Measurements from ENCODE around the gene RALGPS2.
"Not testable (repeated sequence)": the region's sequence is repeated elsewhere in the genome, so short reads cannot be mapped to it uniquely, and the experiment has no call there.

RALGPS2 gene

GRCh38 chr1:178784131-178784536, 59.1 kb downstream of the RALGPS2 start:
- no peak for DNase-seq

- no peak for DNase-seq
These were observed 67.3 kb downstream of the RALGPS2 start for GRCh38 chr1:178792394-178792793.

GRCh38 chr1:178796013-178796412, 71.0 kb downstream of the RALGPS2 start:
- no peak for DNase-seq

GRCh38 chr1:178797590-178797989, 72.5 kb downstream of the RALGPS2 start:
- no peak for DNase-seq

GRCh38 chr1:178798232-178798861, 73.3 kb downstream of the RALGPS2 start:
- no peak for DNase-seq

GRCh38 chr1:178802873-178803272, 77.8 kb downstream of the RALGPS2 start:
- DNase-seq = no peak

GRCh38 chr1:178806665-178807300, 81.7 kb downstream of the RALGPS2 start:
- no peak for DNase-seq

GRCh38 chr1:178808529-178808928, 83.5 kb downstream of the RALGPS2 start:
- no peak for DNase-seq

- DNase-seq = no peak
These were observed 85.5 kb downstream of the RALGPS2 start for GRCh38 chr1:178810585-178810984.

GRCh38 chr1:178818416-178818815, 93.4 kb downstream of the RALGPS2 start:
- no peak for DNase-seq

GRCh38 chr1:178819123-178819522, 94.1 kb downstream of the RALGPS2 start:
- no peak for DNase-seq

GRCh38 chr1:178821134-178821866, 96.3 kb downstream of the RALGPS2 start:
- no peak for DNase-seq

- DNase-seq = no peak
These were observed 100.1 kb downstream of the RALGPS2 start for GRCh38 chr1:178825167-178825566.

- DNase-seq = no peak
These were observed 119.4 kb downstream of the RALGPS2 start for GRCh38 chr1:178844436-178844835.

- no peak for DNase-seq
These were observed 121.3 kb downstream of the RALGPS2 start for GRCh38 chr1:178846306-178846705.

GRCh38 chr1:178847396-178847849, 122.4 kb downstream of the RALGPS2 start:
- no peak for DNase-seq

GRCh38 chr1:178847919-178848318, 122.9 kb downstream of the RALGPS2 start:
- DNase-seq = not testable (repeated sequence)

GRCh38 chr1:178849918-178850317, 124.9 kb downstream of the RALGPS2 start:
- DNase-seq = no peak

GRCh38 chr1:178857126-178857525, 132.1 kb downstream of the RALGPS2 start:
- DNase-seq = no peak

- no peak for DNase-seq
These were observed 137.4 kb downstream of the RALGPS2 start for GRCh38 chr1:178862416-178862815.

- DNase-seq = no peak
These were observed 137.8 kb downstream of the RALGPS2 start for GRCh38 chr1:178862864-178863263.

GRCh38 chr1:178864326-178864725, 139.3 kb downstream of the RALGPS2 start:
- no peak for DNase-seq

GRCh38 chr1:178867670-178868069, 142.6 kb downstream of the RALGPS2 start:
- DNase-seq = no peak

GRCh38 chr1:178868706-178869105, 143.7 kb downstream of the RALGPS2 start:
- DNase-seq = no peak
